Muscle of arm (tissue), 12 donors: ENCODE results near the gene ASTN2. TPM values are rescaled to one million over a fixed set of nuclear protein-coding genes. Genes with fewer than 3 reads are reported as not detected.

Experiments
- DNase-seq: peaks from one replicate; pipeline ENCODE4 v3.0.0-alpha.2; 2013
- polyA plus RNA-seq, 12 donors: library from polyadenylated mRNA; unstranded; fragments of 120-200 nt; gene quantifications; one replicate each; pipeline ENCODE4 v1.2.1, GENCODE V29; 2013; ENCODE audit not compliant: insufficient read length in 12 of 12

The ASTN2 gene
- polyA plus RNA-seq, 12 donors = 3.7 to 15.7 (median 5.5) TPM; not detected in 2

GRCh38 chr9:116741086-116741740, 673.6 kb downstream of the ASTN2 start:
- DNase-seq = no peak

GRCh38 chr9:116737152-116737546, 677.7 kb downstream of the ASTN2 start:
- DNase-seq = peak; percentile 30

DNA sequence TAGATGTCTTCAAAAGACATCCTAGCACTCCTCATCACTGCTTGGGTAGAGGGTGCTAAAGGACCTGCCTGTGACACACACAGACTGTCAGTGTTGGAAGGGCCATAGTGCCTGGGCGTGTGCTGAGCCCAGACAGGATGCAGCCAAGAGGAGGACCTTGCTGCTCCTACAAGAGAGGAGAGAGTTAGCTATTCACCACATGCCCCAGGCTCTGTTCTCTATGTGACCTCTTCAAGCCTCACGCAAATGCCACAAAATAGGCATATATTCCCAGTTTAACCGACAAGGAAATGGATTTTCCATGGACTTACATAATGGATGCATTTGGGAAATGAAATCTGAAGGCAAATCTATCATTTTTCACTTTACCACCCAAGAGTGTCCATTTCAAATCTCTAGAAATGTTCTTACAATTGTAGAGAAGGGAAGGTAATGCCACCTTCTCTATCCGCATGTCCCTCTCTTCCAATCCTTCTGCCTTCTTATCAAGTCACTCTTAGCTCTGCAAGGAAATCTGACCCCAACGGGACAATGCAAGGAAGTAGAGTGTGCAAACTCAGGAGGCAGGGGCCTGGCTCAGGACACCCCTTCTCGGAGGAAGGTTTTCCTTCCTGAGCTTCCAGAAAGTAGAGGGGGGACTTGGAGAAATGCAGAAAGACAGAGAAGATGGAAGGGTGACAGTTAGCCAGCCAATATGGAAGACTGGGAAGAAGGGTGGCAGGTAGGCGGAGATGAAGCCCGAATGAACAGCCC, 678.3 kb downstream of the ASTN2 start:
- DNase-seq = no peak

DNA sequence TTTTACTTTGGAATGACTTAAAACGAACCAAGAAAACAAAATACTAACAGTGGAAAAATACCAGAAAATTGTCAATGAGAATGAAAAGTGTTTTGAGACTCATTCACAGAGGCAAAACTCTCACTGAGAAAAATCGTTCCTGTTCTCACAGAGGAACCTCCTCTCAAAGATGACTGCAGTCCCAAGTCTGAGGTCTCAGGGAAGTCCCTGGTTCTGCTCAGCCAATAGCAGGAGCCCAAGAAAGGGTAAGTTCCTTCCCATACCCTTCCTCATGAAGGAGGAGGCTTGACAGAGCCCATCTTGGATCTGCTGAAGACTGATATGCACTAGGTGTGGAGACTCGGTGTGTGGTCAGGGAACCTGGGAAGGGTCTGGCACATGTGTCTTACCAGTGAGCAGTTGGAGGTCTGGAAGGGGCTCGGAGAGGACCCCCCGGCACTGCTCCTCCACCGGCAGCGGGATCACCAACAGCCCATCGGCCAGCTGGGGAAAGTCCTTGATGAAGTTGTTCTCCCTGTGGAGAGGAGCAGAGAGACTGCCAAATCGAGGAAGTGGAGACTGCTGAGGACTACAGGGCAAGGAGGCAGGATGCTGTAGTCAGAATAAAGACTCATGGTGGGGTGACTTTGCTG, 681.7 kb downstream of the ASTN2 start:
- DNase-seq = no peak

DNA sequence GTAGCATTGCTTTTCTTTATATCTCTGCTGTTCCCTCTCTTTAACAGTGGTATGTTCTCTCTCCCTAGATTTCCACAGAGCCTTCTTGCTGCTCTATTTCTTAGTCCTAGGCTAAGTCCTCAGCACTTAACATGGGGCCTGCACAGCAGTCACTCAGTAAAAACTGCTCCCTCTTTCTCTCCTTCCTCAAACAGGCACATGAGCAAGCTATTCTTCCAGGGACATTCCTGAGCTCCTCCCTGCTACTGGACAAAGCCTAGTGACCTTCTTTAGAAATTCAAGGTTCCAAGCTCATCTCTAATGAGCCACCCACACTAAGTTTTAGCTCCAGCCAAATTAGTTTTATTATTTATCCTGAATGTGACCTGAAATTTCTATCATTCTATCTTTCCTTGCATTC, 688.3 kb downstream of the ASTN2 start:
- no peak for DNase-seq

GRCh38 chr9:116724123-116724522, 690.7 kb downstream of the ASTN2 start:
- no peak for DNase-seq

- DNase-seq = no peak
These were observed 692.9 kb downstream of the ASTN2 start for GRCh38 chr9:116721944-116722343.

GRCh38 chr9:116721411-116721810, 693.4 kb downstream of the ASTN2 start:
- no peak for DNase-seq

DNA sequence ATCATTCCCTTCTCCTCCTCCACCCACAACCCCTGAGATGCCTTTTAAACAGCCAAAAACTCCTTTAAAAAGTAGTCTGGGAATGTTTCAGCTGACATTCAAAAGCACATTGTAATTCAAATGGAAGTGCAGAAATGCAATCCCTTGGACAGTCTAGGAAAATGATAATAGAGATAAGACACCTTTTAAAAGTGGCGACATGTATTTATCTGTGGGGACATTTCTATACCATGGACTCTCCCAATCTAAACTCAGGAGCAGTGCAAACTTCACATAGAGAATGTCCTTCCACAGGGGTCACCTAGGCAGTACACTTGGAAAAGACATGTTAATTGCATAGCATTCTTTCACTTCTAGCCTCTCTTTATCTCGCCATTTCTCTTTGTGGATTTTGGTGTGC, 694.7 kb downstream of the ASTN2 start:
- DNase-seq = no peak

GRCh38 chr9:116718111-116718510, 696.7 kb downstream of the ASTN2 start:
- DNase-seq = no peak

- DNase-seq = peak; percentile 86
These were observed 697.7 kb downstream of the ASTN2 start for GRCh38 chr9:116717150-116717549.

- DNase-seq = no peak
These were observed 698.4 kb downstream of the ASTN2 start for GRCh38 chr9:116716438-116716837.

GRCh38 chr9:116715751-116716150, 699.1 kb downstream of the ASTN2 start:
- no peak for DNase-seq

- DNase-seq = no peak
These were observed 701.6 kb downstream of the ASTN2 start for GRCh38 chr9:116713271-116713670.

- no peak for DNase-seq
These were observed 702.1 kb downstream of the ASTN2 start for GRCh38 chr9:116712781-116713180.

DNA sequence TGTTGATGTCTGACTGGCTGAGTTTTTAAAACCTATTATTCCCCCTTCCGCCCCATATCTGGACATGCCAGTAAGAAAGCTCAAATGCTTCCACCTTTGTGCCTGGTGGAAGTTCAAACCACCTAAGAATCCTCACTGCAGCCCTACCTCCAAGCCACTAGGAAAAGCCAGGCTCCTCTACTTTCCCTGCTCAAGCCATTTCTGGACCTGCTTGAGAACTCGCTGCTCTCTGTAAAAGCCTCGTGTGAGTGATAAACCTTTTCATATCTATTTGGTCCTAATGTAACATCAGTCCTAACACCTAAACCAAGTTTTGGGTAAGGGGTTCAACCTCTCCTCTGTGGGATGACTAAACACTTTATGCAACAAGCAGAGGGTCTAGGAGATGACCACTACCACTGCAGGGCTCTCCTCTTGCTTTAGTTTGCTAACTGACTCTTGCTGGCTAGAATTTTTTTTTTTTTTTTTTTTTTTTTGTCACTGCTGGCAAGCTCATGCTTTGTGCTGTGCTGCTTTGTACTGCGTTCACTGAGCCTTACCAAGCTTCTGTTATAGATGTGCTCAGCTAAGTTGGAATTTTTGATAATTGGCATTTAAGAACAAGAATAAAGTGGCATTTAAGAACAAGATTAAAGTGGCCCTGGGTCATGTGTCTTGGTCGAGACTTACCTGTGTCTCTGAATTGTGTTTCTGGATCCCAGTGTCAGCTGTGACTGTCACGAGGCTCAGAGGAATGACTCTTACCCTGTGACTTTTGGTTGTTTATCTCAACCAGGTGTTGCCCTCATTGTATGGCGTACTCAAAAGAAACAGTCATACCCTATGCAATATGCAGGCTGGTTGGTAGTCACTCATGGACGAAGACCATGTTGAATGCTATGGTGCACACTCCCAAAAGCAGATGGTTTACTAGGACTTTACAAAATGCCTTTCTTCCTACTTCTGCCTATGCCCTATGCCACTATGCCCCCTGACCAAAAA, 708.3 kb downstream of the ASTN2 start:
- DNase-seq = no peak

- DNase-seq = no peak
These were observed 709.3 kb downstream of the ASTN2 start for GRCh38 chr9:116705531-116705930.

GRCh38 chr9:116704470-116704869, 710.4 kb downstream of the ASTN2 start:
- DNase-seq = no peak

GRCh38 chr9:116703634-116704033, 711.2 kb downstream of the ASTN2 start:
- no peak for DNase-seq

- DNase-seq = no peak
These were observed 712.8 kb downstream of the ASTN2 start for GRCh38 chr9:116701940-116702642.
